ENCODE data around the gene DGKI. TPM values are rescaled to one million over a fixed set of nuclear protein-coding genes. Genes with fewer than 3 reads are reported as not detected.
"Not testable (repeated sequence)": the region's sequence is repeated elsewhere in the genome, so short reads cannot be mapped to it uniquely, and the experiment has no call there.

The DGKI gene
- total and polyA plus RNA-seq, 9 of the 15 experiments (the other 6 are each of a cell fraction or from before 2014, with no cell fraction given), result 0.11 to 0.54 (median 0.15) TPM; not detected in 5

DNA sequence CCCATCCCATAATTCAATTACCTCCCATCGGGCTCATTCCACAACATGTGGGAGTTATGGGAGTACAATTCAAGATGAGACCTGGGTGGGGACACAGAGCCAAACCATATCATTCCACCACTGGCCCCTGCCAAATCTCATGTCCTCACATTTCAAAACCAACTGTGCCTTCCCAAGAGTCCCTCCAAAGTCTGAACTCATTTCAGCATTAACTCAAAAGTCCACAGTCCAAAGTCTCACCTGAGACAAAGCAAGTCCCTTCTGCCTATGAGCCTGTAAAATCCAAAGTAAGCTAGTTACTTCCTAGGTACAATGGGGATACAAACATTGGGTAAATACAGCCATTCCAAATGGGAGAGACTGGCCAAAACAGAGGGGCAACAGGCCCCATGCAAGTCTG lies 15.2 kb downstream of the DGKI start:
- H3K27ac ChIP-seq (ENCODE audit: extremely low read depth, low read depth, low read length); DNase-seq (ENCODE audit: extremely low read depth in 1 of 4, low spot score in 3 of 4); in situ Hi-C loops (cut with MboI); H3K4me3 ChIP-seq; H4K20me1 ChIP-seq (replicated peaks; ENCODE audit: control insufficient read depth, insufficient read depth, low read length); BruUV-seq (replicated peaks); CTCF ChIA-PET (ENCODE audit: low intra/inter-chr PET ratio); H3K9me1 ChIP-seq (ENCODE audit: control insufficient read depth, insufficient read depth, low read length); H3K27me3 ChIP-seq (ENCODE audit: control insufficient read depth in 2 of 2, insufficient read depth in 2 of 2, low read length in 2 of 2); H3K9ac ChIP-seq (ENCODE audit: insufficient read depth in 1 of 2, low read depth in 2 of 2, low read length in 2 of 2); FAIRE-seq; H3K9me3 ChIP-seq (replicated peaks; ENCODE audit: control insufficient read depth, insufficient read depth, low read depth, low read length); intact Hi-C loops (cut with micrococcal nuclease); H3K4me2 ChIP-seq (ENCODE audit: insufficient read depth, low read length); H3K4me1 ChIP-seq (replicated peaks in 1 of 2; ENCODE audit: control insufficient read depth in 2 of 2, insufficient read depth in 2 of 2, low read length in 2 of 2); H3K79me2 ChIP-seq (ENCODE audit: control insufficient read depth, insufficient read depth, low read length); ATAC-seq; H2AFZ ChIP-seq (ENCODE audit: low read depth, low read length); H3K36me3 ChIP-seq (ENCODE audit: control insufficient read depth, insufficient read depth, low read length): not testable (repeated sequence)
- 4% methylated on average over 1 of the region's 1 CpG for WGBS (ENCODE audit: insufficient coverage, low coverage, missing lambda C conversion rate)
- POLR2A ChIA-PET, result interaction anchor here (1.2 to 1.5 kb wide), 2 partner anchors 8 to 11 kb away, joined by 3 read pairs; no protein-coding TSS in a partner anchor

DNA sequence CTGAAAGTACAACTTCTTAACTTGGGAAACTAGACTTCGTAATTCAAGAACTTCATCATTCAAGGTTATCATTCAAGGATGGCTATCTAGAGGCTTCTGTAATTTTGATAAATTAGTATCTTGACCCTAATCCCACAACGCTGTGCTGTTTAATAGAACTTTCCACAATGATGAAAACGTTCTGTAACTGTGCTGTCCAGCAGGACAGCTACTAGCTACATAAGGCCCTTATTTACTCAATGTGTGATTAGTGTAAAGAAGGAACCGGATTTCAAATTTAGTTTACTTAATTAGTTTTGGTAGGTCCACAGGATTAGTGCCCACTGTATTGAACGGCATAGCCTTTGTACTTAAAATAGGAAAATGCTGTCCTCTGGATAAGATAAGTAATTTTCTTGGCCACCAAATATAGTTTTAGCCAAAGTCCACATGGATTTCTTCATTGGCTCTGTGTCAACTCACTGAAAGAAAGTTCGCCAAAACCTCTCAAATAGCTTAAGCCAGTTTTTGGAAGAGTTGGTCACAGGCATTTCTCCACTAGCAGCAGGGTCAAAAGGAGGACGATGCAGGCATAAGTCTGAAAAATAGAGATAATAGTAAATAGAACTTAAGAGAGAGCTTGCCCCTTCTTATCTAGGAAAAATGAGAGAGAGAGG lies 17.3 kb downstream of the DGKI start:
- BruUV-seq (replicated peaks), result no TSS peak
- no peak for FAIRE-seq
- Histone ChIP-seq H3K27ac (ENCODE audit: extremely low read depth, low read depth, low read length) (no peak overlapping the region), H2AFZ (ENCODE audit: low read depth, low read length) (no peak overlapping the region), H3K4me3 (no peak overlapping the region), H3K9me1 (ENCODE audit: control insufficient read depth, insufficient read depth, low read length) (no peaks in the 10 kb centered on the region), H4K20me1 (replicated peaks; ENCODE audit: control insufficient read depth, insufficient read depth, low read length) (no peaks in the 10 kb centered on the region), H3K79me2 (ENCODE audit: control insufficient read depth, insufficient read depth, low read length) (no peaks in the 10 kb centered on the region), H3K9me3 (replicated peaks; ENCODE audit: control insufficient read depth, insufficient read depth, low read depth, low read length) (0 out of 2 replicates have a peak, but pooled peaks cover 2% of the 10 kb centered on the region), H3K4me1 (replicated peaks in 1 of 2; ENCODE audit: control insufficient read depth in 2 of 2, insufficient read depth in 2 of 2, low read length in 2 of 2) (no peaks in the 10 kb centered on the region), H3K36me3 (ENCODE audit: control insufficient read depth, insufficient read depth, low read length) (no peaks in the 10 kb centered on the region), H3K4me2 (ENCODE audit: insufficient read depth, low read length) (no peak overlapping the region), H3K27me3 (ENCODE audit: control insufficient read depth in 2 of 2, insufficient read depth in 2 of 2, low read length in 2 of 2) (peaks cover 0 to 3% of the 10 kb centered on the region in 2 experiments; a peak in 3 of 5 replicates), H3K9ac (ENCODE audit: insufficient read depth in 1 of 2, low read depth in 2 of 2, low read length in 2 of 2) (no peak overlapping the region)
- in situ Hi-C loops (cut with MboI) (no loop called here), intact Hi-C loops (cut with micrococcal nuclease) (no loop called here)
- ATAC-seq, result no peak
- POLR2A ChIA-PET, result interaction anchor here (0.7 kb wide), 1 partner anchor 39 kb away, joined by 3 read pairs; no protein-coding TSS in a partner anchor
- WGBS (ENCODE audit: insufficient coverage, low coverage, missing lambda C conversion rate), result under 1% methylated on average over 7 of the region's 7 CpGs
- no peak for DNase-seq (ENCODE audit: extremely low read depth in 1 of 4, low spot score in 3 of 4)
- CTCF ChIA-PET (ENCODE audit: low intra/inter-chr PET ratio), result no interaction called here
- TF ChIP-seq JUND (IDR thresholded peaks at IDR 0.05; ENCODE audit: borderline replicate concordance, low read depth, low read length) (no peak), JUND (tag; IDR thresholded peaks at IDR 0.05; ENCODE audit: borderline replicate concordance, low read depth, low read length) (no peak), NCOA1 (IDR thresholded peaks at IDR 0.05; ENCODE audit: low read depth) (no peak), KLF1 (tag; IDR thresholded peaks at IDR 0.05) (no peak), KAT7 (CRISPR knock-in tag; IDR thresholded peaks at IDR 0.05; ENCODE audit: borderline replicate concordance) (no peak), HIVEP1 (CRISPR knock-in tag; IDR thresholded peaks at IDR 0.05) (no peak), U2AF1 (optimal IDR thresholded peaks at IDR 0.05; ENCODE audit: low read depth, low read length) (no peak), ZZZ3 (IDR thresholded peaks at IDR 0.05) (no peak), ZNF217 (CRISPR knock-in tag; IDR thresholded peaks at IDR 0.05) (no peak), ZNF174 (CRISPR knock-in tag; IDR thresholded peaks at IDR 0.05) (no peak), NCOA6 (IDR thresholded peaks at IDR 0.05) (no peak)
- TF ChIP-seq, protein P1, sequence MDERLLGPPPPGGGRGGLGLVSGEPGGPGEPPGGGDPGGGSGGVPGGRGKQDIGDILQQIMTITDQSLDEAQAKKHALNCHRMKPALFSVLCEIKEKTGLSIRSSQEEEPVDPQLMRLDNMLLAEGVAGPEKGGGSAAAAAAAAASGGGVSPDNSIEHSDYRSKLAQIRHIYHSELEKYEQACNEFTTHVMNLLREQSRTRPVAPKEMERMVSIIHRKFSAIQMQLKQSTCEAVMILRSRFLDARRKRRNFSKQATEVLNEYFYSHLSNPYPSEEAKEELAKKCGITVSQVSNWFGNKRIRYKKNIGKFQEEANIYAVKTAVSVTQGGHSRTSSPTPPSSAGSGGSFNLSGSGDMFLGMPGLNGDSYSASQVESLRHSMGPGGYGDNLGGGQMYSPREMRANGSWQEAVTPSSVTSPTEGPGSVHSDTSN (CRISPR knock-in tag; IDR thresholded peaks at IDR 0.05; ENCODE audit: low read depth), result no peak
- TF ChIP-seq, protein P1 (tag; conservative IDR thresholded peaks at IDR 0.05; ENCODE audit: low read depth), result no peak
- TF ChIP-seq, protein P2, sequence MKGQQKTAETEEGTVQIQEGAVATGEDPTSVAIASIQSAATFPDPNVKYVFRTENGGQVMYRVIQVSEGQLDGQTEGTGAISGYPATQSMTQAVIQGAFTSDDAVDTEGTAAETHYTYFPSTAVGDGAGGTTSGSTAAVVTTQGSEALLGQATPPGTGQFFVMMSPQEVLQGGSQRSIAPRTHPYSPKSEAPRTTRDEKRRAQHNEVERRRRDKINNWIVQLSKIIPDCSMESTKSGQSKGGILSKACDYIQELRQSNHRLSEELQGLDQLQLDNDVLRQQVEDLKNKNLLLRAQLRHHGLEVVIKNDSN (CRISPR knock-in tag; IDR thresholded peaks at IDR 0.05), result no peak
